ENCODE measurements around the gene PVALB. TPM values are rescaled to one million over a fixed set of nuclear protein-coding genes. Genes with fewer than 3 reads are reported as not detected.

PVALB gene
- total RNA-seq, 3 donors from 2014 or later (not counting 1 experiment from before 2014, with no cell fraction given): 0.99 TPM; not detected in 2

DNA sequence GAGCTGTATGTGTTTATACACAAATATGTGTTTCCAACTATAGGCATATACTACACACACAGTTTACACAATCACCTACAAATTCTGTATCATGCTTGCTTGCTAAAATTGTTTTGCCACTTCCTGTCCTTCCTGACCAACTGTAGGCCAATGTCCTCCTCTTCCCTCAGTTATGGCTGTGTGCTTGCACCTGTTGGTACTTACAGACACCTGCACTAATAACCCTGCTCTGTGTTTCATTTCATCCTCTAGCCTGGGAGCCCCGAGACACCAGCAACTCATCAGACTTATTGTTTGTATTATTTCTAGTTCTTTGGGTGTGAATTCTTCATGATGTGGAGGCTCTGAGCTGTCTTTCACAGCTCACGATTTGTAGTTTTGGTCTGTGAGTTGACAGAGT, 42.1 kb upstream of the PVALB start:
- H3K27me3 Mint-ChIP-seq (ENCODE audit: low read depth in 2 of 2): peaks cover 3 to 7% of the 10 kb centered on the region in 2 donors
- H3K4me3 ChIP-seq (ENCODE audit: low read length): no peak overlapping the region
- WGBS (ENCODE audit: insufficient coverage): 87% methylated on average over 1 of the region's 2 CpGs
- TF ChIP-seq, protein P1, sequence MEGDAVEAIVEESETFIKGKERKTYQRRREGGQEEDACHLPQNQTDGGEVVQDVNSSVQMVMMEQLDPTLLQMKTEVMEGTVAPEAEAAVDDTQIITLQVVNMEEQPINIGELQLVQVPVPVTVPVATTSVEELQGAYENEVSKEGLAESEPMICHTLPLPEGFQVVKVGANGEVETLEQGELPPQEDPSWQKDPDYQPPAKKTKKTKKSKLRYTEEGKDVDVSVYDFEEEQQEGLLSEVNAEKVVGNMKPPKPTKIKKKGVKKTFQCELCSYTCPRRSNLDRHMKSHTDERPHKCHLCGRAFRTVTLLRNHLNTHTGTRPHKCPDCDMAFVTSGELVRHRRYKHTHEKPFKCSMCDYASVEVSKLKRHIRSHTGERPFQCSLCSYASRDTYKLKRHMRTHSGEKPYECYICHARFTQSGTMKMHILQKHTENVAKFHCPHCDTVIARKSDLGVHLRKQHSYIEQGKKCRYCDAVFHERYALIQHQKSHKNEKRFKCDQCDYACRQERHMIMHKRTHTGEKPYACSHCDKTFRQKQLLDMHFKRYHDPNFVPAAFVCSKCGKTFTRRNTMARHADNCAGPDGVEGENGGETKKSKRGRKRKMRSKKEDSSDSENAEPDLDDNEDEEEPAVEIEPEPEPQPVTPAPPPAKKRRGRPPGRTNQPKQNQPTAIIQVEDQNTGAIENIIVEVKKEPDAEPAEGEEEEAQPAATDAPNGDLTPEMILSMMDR (IDR thresholded peaks at IDR 0.05): no peak
- intact Hi-C loops (cut with micrococcal nuclease): no loop called here
- H3K36me3 ChIP-seq (ENCODE audit: control insufficient read depth, insufficient read depth, low read length): no peaks in the 10 kb centered on the region
- H3K27ac Mint-ChIP-seq: no peak overlapping the region
- H3K27me3 ChIP-seq (ENCODE audit: control insufficient read depth, insufficient read depth, low read length): no peaks in the 10 kb centered on the region
- no peaks in the 10 kb centered on the region for H3K9me3 Mint-ChIP-seq
- ATAC-seq (no peak), DNase-seq (no peak)
- no peak overlapping the region for H3K27ac ChIP-seq (ENCODE audit: low read length)
- peaks cover 10 to 16% of the 10 kb centered on the region in 2 donors for H3K4me1 Mint-ChIP-seq
- H3K9me3 ChIP-seq (ENCODE audit: control insufficient read depth, insufficient read depth, low read length): no peaks in the 10 kb centered on the region
- no peak overlapping the region for H3K4me3 Mint-ChIP-seq
- H3K4me1 ChIP-seq (ENCODE audit: control insufficient read depth, insufficient read depth, low read length): peaks cover 42% of the 10 kb centered on the region
- no peaks in the 10 kb centered on the region for H3K36me3 Mint-ChIP-seq

- no peaks in the 10 kb centered on the region for H3K27me3 ChIP-seq (ENCODE audit: control insufficient read depth, insufficient read depth, low read length)
- DNase-seq: no peak
- peaks cover 3 to 7% of the 10 kb centered on the region in 2 donors for H3K27me3 Mint-ChIP-seq (ENCODE audit: low read depth in 2 of 2)
- ATAC-seq: no peak
- no peak overlapping the region for H3K27ac ChIP-seq (ENCODE audit: low read length)
- no peak overlapping the region for H3K27ac Mint-ChIP-seq
- no peaks in the 10 kb centered on the region for H3K9me3 ChIP-seq (ENCODE audit: control insufficient read depth, insufficient read depth, low read length)
- no peaks in the 10 kb centered on the region for H3K9me3 Mint-ChIP-seq
- intact Hi-C loops (cut with micrococcal nuclease): no loop called here
- TF ChIP-seq, protein P1 (IDR thresholded peaks at IDR 0.05): no peak
- H3K36me3 Mint-ChIP-seq: no peaks in the 10 kb centered on the region
- no peaks in the 10 kb centered on the region for H3K36me3 ChIP-seq (ENCODE audit: control insufficient read depth, insufficient read depth, low read length)
- H3K4me3 Mint-ChIP-seq: no peak overlapping the region
- H3K4me3 ChIP-seq (ENCODE audit: low read length): no peak overlapping the region
- 94% methylated on average over 9 of the region's 9 CpGs for WGBS (ENCODE audit: insufficient coverage)
- peaks cover 16 to 22% of the 10 kb centered on the region in 2 donors for H3K4me1 Mint-ChIP-seq
- H3K4me1 ChIP-seq (ENCODE audit: control insufficient read depth, insufficient read depth, low read length): peaks cover 47% of the 10 kb centered on the region
Measured at GRCh38 chr22:36858156-36858555, 41.3 kb upstream of the PVALB start.

- Mint-ChIP-seq H3K4me3 (no peak overlapping the region), H3K4me1 (peaks cover 20 to 25% of the 10 kb centered on the region in 2 donors), H3K9me3 (no peaks in the 10 kb centered on the region), H3K27me3 (ENCODE audit: low read depth in 2 of 2) (peaks cover 3 to 7% of the 10 kb centered on the region in 2 donors), H3K27ac (peak overlapping the region; percentile 14 to 38), H3K36me3 (no peaks in the 10 kb centered on the region)
- TF ChIP-seq, protein P1 (IDR thresholded peaks at IDR 0.05): no peak
- Histone ChIP-seq H3K27ac (ENCODE audit: low read length) (no peak overlapping the region), H3K4me3 (ENCODE audit: low read length) (no peak overlapping the region), H3K9me3 (ENCODE audit: control insufficient read depth, insufficient read depth, low read length) (no peaks in the 10 kb centered on the region), H3K27me3 (ENCODE audit: control insufficient read depth, insufficient read depth, low read length) (no peaks in the 10 kb centered on the region), H3K36me3 (ENCODE audit: control insufficient read depth, insufficient read depth, low read length) (no peaks in the 10 kb centered on the region), H3K4me1 (ENCODE audit: control insufficient read depth, insufficient read depth, low read length) (peaks cover 38% of the 10 kb centered on the region)
- ATAC-seq (no peak), DNase-seq (no peak)
- WGBS (ENCODE audit: insufficient coverage): 75% methylated on average over 8 of the region's 8 CpGs
- intact Hi-C loops (cut with micrococcal nuclease): loop anchor here (1.0 kb wide), 2 partner anchors 74 to 122 kb away; no protein-coding TSS in a partner anchor
Measured at GRCh38 chr22:36856792-36857135, 39.9 kb upstream of the PVALB start.
